K562 treated with DMSO at 1 percent for 4 hours (cell line): ENCODE data around the gene IFNK. TPM values are rescaled to one million over a fixed set of nuclear protein-coding genes. Genes with fewer than 3 reads are reported as not detected.

Experiments
- total RNA-seq: library from RNA; unstranded; fragments of 300-600 nt; gene quantifications from 2 replicates; pipeline ENCODE4 v1.2.3, GENCODE V29; 2022; ENCODE audit not compliant: insufficient read depth

The IFNK gene
- not detected in 2 replicates for total RNA-seq

GRCh38 chr9:27524236-27524635, at the start of gene IFNK:
Gene IFNK, plus strand, starts transcription at chr9:27524290. Its CDS starts 47 bp downstream, at chr9:27524337.

DNA sequence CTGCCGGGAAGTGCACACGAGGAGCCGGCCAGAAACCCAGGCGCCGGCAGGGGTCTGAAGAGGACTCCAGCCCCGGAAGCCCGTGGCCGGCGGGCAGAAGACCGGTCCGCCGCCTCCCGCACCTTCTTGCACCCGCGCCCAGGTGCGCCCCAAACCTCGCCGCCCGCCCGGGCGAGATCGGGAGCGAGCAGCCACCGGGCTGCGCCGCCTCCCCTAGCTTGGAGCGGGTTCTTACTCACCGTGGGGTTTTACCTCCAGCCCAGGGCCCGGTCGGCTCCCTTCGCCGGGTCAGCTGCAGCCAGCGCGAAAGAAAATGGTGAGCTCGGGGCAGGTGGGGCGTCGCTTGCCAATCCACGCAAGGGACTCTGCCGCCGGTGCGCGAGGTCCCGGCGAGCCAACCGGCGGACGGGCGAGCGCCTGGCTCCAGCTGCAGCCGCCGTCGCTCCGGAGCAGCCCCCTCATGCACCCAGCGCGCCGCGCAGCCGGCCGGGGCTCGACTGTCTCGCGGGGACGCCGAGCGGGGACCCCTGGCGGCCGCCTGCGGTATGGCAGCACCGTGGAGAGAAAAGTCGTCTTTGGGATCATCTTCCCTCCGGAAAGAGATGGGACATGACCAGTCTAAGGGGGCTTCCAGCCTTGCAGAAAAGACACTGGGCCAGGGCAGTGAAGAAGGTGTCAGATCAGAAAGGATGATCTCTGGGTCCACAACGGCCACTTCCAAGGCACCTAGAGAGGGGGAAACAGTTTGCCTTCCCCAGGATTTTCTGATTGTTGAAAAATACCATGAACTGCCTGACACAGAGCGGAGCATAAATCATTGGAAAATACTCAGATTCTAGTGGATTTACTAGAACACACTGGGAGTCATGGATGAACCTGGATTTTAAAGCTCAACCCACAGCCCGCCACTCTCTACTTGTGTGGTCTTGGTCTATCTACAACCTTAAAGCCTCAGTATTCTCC, 5.5 kb downstream of the IFNK start, which contains the start of gene MOB3B:
TSS of gene MOB3B (minus strand) at position 499 of the 963 bp plus-strand sequence. CDS start 74,264 bp downstream, outside the sequence.

GRCh38 chr9:27572918-27573633, 49.0 kb downstream of the IFNK start, which contains the start of gene C9orf72:
Gene C9orf72, minus strand, starts transcription at chr9:27573481. Its CDS starts 6,361 bp downstream, at chr9:27567120.

Other genes starting within 250 kb of the IFNK start
- not detected in 2 replicates for gene EQTN, start 227.1 kb upstream of the IFNK start, total RNA-seq
- 2.9 and 3.2 TPM in 2 replicates for gene MOB3B, start 5.5 kb downstream of the IFNK start, total RNA-seq
- 1.8 and 2.0 TPM in 2 replicates for gene C9orf72, start 49.2 kb downstream of the IFNK start, total RNA-seq